H1 (cell line): Measurements from ENCODE around the gene YTHDF2. TPM values are rescaled to one million over a fixed set of nuclear protein-coding genes. Genes with fewer than 3 reads are reported as not detected.

Experiments used
- CBX5 ChIP-seq: fragments of 300-800, 300-1000 bp; sonication (generic); IDR thresholded peaks from 2 replicates; pipeline ENCODE4 v1.7.1; 2016; ENCODE audit warnings: antibody characterized with exemption, low read length, low read depth
- CREB1 ChIP-seq: IDR thresholded peaks from 2 replicates; pipeline ENCODE4 v1.6.1; 2012; ENCODE audit warnings: inconsistent platforms
- EZH2 ChIP-seq: fragments of 200-600 bp; sonication (generic); IDR thresholded peaks from 2 replicates; pipeline ENCODE4 v1.7.1; 2012; ENCODE audit warnings: low read depth, mild to moderate bottlenecking, moderate library complexity, low read length, inconsistent platforms; ENCODE audit not compliant: severe bottlenecking
- GABPA ChIP-seq: IDR thresholded peaks from 2 replicates; pipeline ENCODE4 v1.6.1; 2011; ENCODE audit warnings: mild to moderate bottlenecking, low read length, moderate library complexity, borderline replicate concordance; ENCODE audit not compliant: insufficient read depth
- GTF2F1 ChIP-seq: IDR thresholded peaks from 2 replicates; pipeline ENCODE4 v1.6.1; 2012; ENCODE audit warnings: low read depth, low read length, improper control_type of control experiment, borderline replicate concordance
- JUND ChIP-seq: IDR thresholded peaks from 2 replicates; pipeline ENCODE4 v1.6.1; 2011; ENCODE audit warnings: mild to moderate bottlenecking, improper control_type of control experiment, low read length
- KDM4A ChIP-seq: IDR thresholded peaks from one replicate; pipeline ENCODE4 v1.7.1; 2012; ENCODE audit warnings: low read depth, mild to moderate bottlenecking, moderate library complexity, low read length, inconsistent platforms; ENCODE audit not compliant: severe bottlenecking
- POLR2A ChIP-seq, 2 experiments: IDR thresholded peaks; 1 replicate in 1 of 2; 2 replicates in 1 of 2; pipeline ENCODE4 v1.6.1; 2011; ENCODE audit warnings: low read depth in 2 of 2, low read length in 2 of 2, mild to moderate bottlenecking in 2 of 2; ENCODE audit errors: control extremely low read depth in 1 of 2
- SRF ChIP-seq: IDR thresholded peaks from 2 replicates; pipeline ENCODE4 v1.6.1; 2011; ENCODE audit warnings: mild to moderate bottlenecking, low read depth, low read length, moderate library complexity
- polyA plus RNA-seq, 7 experiments: library from polyadenylated mRNA; depleted of rRNA in 3 of 7; stranded (reverse) in 5 of 7; unstranded in 2 of 7; fragments of >200 nt in 5 of 7; fragments of 200-250 nt in 2 of 7; gene quantifications; 1 replicate in 5 of 7; 2 replicates in 1 of 7; 4 replicates in 1 of 7; pipeline versions ENCODE4 v1.2.1 to v1.2.3, GENCODE V29; 2011 to 2013; ENCODE audit warnings: missing spikeins in 2 of 7, mixed read lengths in 2 of 7
- total RNA-seq: library from RNA; stranded (reverse); fragmentation: NEBNext Ultra II Directional; extraction: Animal tissue kit (Norgen Biotek cat#: 25700); gene quantifications from 2 replicates; pipeline ENCODE4 v1.2.1, GENCODE V29; 2021
- TF ChIP-seq, protein P1 (sequence below): IDR thresholded peaks from 2 replicates; pipeline ENCODE4 v1.6.1; 2011; ENCODE audit warnings: low read length, improper control_type of control experiment
- TF ChIP-seq, protein P2 (sequence below): fragments of 300-600 bp; sonication (generic); IDR thresholded peaks from 2 replicates; pipeline ENCODE4 v1.7.1; 2012; ENCODE audit warnings: low read length, moderate library complexity, mild to moderate bottlenecking, inconsistent platforms; ENCODE audit not compliant: insufficient replicate concordance

Gene YTHDF2
- total and polyA plus RNA-seq, 2 of the 8 experiments (the other 6 are each of a cell fraction or from before 2014, with no cell fraction given), result 128 to 164 TPM

DNA sequence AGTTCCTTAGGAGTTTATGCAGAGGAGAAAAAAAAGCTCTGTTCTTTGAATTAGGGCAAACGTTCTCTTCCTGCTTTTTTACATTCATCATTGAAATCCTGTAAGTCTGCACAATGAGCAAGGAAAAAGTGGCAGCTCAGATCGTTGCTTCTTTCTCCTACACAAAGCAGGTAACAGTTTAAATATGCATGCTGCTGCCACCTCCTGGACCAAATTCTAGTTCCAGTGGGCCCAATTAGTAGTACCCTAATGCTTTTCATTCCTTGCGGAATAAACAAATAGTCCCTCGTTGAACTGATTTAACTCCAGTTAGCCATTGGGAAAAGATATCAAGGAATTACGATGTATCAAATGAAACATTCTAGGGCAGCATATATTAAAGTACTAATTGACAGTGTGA is 20.1 kb downstream of the YTHDF2 start (continued):
- TF ChIP-seq KDM4A (no peak), POLR2A (IDR thresholded peaks at IDR 0.05; ENCODE audit: control extremely low read depth in 1 of 2, low read depth in 2 of 2, low read length in 2 of 2) (no peak), GABPA (no peak), GTF2F1 (no peak), SRF (no peak), CBX5 (no peak), JUND (no peak), EZH2 (no peak), CREB1 (no peak)
- TF ChIP-seq, protein P1, sequence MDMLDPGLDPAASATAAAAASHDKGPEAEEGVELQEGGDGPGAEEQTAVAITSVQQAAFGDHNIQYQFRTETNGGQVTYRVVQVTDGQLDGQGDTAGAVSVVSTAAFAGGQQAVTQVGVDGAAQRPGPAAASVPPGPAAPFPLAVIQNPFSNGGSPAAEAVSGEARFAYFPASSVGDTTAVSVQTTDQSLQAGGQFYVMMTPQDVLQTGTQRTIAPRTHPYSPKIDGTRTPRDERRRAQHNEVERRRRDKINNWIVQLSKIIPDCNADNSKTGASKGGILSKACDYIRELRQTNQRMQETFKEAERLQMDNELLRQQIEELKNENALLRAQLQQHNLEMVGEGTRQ, result no peak
- TF ChIP-seq, protein P2, sequence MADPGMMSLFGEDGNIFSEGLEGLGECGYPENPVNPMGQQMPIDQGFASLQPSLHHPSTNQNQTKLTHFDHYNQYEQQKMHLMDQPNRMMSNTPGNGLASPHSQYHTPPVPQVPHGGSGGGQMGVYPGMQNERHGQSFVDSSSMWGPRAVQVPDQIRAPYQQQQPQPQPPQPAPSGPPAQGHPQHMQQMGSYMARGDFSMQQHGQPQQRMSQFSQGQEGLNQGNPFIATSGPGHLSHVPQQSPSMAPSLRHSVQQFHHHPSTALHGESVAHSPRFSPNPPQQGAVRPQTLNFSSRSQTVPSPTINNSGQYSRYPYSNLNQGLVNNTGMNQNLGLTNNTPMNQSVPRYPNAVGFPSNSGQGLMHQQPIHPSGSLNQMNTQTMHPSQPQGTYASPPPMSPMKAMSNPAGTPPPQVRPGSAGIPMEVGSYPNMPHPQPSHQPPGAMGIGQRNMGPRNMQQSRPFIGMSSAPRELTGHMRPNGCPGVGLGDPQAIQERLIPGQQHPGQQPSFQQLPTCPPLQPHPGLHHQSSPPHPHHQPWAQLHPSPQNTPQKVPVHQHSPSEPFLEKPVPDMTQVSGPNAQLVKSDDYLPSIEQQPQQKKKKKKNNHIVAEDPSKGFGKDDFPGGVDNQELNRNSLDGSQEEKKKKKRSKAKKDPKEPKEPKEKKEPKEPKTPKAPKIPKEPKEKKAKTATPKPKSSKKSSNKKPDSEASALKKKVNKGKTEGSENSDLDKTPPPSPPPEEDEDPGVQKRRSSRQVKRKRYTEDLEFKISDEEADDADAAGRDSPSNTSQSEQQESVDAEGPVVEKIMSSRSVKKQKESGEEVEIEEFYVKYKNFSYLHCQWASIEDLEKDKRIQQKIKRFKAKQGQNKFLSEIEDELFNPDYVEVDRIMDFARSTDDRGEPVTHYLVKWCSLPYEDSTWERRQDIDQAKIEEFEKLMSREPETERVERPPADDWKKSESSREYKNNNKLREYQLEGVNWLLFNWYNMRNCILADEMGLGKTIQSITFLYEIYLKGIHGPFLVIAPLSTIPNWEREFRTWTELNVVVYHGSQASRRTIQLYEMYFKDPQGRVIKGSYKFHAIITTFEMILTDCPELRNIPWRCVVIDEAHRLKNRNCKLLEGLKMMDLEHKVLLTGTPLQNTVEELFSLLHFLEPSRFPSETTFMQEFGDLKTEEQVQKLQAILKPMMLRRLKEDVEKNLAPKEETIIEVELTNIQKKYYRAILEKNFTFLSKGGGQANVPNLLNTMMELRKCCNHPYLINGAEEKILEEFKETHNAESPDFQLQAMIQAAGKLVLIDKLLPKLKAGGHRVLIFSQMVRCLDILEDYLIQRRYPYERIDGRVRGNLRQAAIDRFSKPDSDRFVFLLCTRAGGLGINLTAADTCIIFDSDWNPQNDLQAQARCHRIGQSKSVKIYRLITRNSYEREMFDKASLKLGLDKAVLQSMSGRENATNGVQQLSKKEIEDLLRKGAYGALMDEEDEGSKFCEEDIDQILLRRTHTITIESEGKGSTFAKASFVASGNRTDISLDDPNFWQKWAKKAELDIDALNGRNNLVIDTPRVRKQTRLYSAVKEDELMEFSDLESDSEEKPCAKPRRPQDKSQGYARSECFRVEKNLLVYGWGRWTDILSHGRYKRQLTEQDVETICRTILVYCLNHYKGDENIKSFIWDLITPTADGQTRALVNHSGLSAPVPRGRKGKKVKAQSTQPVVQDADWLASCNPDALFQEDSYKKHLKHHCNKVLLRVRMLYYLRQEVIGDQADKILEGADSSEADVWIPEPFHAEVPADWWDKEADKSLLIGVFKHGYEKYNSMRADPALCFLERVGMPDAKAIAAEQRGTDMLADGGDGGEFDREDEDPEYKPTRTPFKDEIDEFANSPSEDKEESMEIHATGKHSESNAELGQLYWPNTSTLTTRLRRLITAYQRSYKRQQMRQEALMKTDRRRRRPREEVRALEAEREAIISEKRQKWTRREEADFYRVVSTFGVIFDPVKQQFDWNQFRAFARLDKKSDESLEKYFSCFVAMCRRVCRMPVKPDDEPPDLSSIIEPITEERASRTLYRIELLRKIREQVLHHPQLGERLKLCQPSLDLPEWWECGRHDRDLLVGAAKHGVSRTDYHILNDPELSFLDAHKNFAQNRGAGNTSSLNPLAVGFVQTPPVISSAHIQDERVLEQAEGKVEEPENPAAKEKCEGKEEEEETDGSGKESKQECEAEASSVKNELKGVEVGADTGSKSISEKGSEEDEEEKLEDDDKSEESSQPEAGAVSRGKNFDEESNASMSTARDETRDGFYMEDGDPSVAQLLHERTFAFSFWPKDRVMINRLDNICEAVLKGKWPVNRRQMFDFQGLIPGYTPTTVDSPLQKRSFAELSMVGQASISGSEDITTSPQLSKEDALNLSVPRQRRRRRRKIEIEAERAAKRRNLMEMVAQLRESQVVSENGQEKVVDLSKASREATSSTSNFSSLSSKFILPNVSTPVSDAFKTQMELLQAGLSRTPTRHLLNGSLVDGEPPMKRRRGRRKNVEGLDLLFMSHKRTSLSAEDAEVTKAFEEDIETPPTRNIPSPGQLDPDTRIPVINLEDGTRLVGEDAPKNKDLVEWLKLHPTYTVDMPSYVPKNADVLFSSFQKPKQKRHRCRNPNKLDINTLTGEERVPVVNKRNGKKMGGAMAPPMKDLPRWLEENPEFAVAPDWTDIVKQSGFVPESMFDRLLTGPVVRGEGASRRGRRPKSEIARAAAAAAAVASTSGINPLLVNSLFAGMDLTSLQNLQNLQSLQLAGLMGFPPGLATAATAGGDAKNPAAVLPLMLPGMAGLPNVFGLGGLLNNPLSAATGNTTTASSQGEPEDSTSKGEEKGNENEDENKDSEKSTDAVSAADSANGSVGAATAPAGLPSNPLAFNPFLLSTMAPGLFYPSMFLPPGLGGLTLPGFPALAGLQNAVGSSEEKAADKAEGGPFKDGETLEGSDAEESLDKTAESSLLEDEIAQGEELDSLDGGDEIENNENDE, result no peak
